ENCODE measurements around the gene KRT85. TPM values are rescaled to one million over a fixed set of nuclear protein-coding genes. Genes with fewer than 3 reads are reported as not detected.
A peak's percentile ranks its signal among the peaks of the same experiment; 100 is the strongest.

The KRT85 gene
- total and polyA plus RNA-seq, 7 experiments from 2014 or later: not detected

DNA sequence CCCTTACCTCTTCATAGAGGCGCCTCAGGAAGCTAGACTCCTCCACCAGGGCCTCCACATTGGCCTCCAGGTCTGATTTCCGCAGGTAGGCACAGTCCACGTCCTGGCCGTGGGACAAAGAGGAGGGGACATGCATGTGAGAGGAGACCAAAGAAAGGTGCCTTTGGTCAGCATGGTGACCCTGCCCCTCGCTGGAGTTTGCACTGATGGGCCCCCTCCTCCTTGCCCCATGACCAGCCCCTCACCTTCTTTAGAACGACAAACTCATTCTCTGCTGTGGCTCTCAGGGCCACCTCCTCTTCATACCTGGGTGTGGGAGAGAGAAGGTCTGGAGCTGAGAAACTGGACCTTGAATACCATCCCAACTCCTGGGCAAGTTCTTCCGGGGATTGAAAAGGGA is 3.2 kb downstream of the KRT85 start:
- intact Hi-C loops (cut with micrococcal nuclease): no loop called here
- Mint-ChIP-seq H3K36me3 (no peaks in the 10 kb centered on the region), H3K9me3 (no peaks in the 10 kb centered on the region), H3K4me1 (peaks cover 5 to 14% (median 9%) of the 10 kb centered on the region in 7 donors), H3K27me3 (peaks cover 0 to 21% (median 7%) of the 10 kb centered on the region in 5 donors), H3K27ac (peak overlapping the region in 1 of 9 donors; percentile 74), H3K4me3 (no peak overlapping the region)
- POLR2A ChIA-PET: no interaction called here
- CTCF ChIA-PET: interaction anchor here (1.5 kb wide), 1 partner anchor 13 kb away, joined by 4 read pairs; no protein-coding TSS in a partner anchor
- peaks cover 4 to 5% of the 10 kb centered on the region in 2 donors for H3K4me1 ChIP-seq (ENCODE audit: control insufficient read depth in 2 of 2, insufficient read depth in 2 of 2, low read length in 2 of 2)
- no peak overlapping the region for H3K27ac ChIP-seq (ENCODE audit: low read depth, low read length)
- DNase-seq (no peak), ATAC-seq (no peak)
- H3K36me3 ChIP-seq (ENCODE audit: control insufficient read depth in 2 of 3, insufficient read depth in 3 of 3, low read length in 3 of 3): no peaks in the 10 kb centered on the region
- no peaks in the 10 kb centered on the region for H3K27me3 ChIP-seq (ENCODE audit: control insufficient read depth in 2 of 2, insufficient read depth in 2 of 2, low read length in 2 of 2)
- H3K4me3 ChIP-seq (ENCODE audit: low read length): no peak overlapping the region
- no peaks in the 10 kb centered on the region for H3K9me3 ChIP-seq (ENCODE audit: control insufficient read depth in 2 of 3, low read length in 3 of 3)

DNA sequence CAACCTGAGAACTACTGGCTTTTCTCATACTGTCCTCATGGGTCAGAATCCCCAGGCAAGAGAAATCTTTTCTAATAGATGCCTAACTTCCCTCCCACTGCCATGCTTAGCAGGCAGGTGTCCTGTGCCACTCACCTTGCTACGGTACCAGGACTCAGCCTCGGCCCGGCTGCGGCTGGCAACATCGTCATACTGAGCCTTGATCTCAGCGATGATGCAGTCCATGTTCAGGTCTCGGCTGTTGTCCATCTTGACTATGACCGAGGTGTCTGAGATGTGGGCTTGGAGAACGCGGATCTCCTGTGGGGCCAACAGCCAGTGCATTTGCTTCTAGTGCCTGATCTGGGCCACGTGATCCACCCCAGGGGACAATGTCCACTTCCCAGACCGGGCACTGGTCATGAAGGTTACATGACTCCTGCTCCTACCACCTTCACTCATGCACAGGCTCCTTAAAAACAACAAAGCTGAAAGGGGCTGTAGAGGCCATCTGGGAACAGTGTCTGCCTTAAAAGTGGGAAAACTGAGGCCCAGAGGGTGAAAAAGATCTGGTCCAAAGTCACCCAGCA is 4.1 kb downstream of the KRT85 start:
- intact Hi-C loops (cut with micrococcal nuclease): no loop called here
- peak overlapping the region in 1 of 9 donors; percentile 65 for H3K27ac Mint-ChIP-seq
- DNase-seq (no peak), ATAC-seq (no peak)
- Histone ChIP-seq H3K4me3 (ENCODE audit: low read length) (no peak overlapping the region), H3K27ac (ENCODE audit: low read depth, low read length) (no peak overlapping the region), H3K27me3 (ENCODE audit: control insufficient read depth in 2 of 2, insufficient read depth in 2 of 2, low read length in 2 of 2) (no peaks in the 10 kb centered on the region), H3K4me1 (ENCODE audit: control insufficient read depth in 2 of 2, insufficient read depth in 2 of 2, low read length in 2 of 2) (peaks cover 12 to 13% of the 10 kb centered on the region in 2 donors), H3K9me3 (ENCODE audit: control insufficient read depth in 2 of 3, low read length in 3 of 3) (no peaks in the 10 kb centered on the region), H3K36me3 (ENCODE audit: control insufficient read depth in 2 of 3, insufficient read depth in 3 of 3, low read length in 3 of 3) (no peaks in the 10 kb centered on the region)
- CTCF ChIA-PET: interaction anchor here (1.5 kb wide), 1 partner anchor 12 kb away, joined by 4 read pairs; no protein-coding TSS in a partner anchor
- H3K27me3 Mint-ChIP-seq: peaks cover 0 to 16% (median 5%) of the 10 kb centered on the region in 5 donors
- H3K36me3 Mint-ChIP-seq: no peaks in the 10 kb centered on the region
- POLR2A ChIA-PET: no interaction called here
- no peaks in the 10 kb centered on the region for H3K9me3 Mint-ChIP-seq
- peaks cover 13 to 22% (median 17%) of the 10 kb centered on the region in 7 donors for H3K4me1 Mint-ChIP-seq
- no peak overlapping the region for H3K4me3 Mint-ChIP-seq

DNA sequence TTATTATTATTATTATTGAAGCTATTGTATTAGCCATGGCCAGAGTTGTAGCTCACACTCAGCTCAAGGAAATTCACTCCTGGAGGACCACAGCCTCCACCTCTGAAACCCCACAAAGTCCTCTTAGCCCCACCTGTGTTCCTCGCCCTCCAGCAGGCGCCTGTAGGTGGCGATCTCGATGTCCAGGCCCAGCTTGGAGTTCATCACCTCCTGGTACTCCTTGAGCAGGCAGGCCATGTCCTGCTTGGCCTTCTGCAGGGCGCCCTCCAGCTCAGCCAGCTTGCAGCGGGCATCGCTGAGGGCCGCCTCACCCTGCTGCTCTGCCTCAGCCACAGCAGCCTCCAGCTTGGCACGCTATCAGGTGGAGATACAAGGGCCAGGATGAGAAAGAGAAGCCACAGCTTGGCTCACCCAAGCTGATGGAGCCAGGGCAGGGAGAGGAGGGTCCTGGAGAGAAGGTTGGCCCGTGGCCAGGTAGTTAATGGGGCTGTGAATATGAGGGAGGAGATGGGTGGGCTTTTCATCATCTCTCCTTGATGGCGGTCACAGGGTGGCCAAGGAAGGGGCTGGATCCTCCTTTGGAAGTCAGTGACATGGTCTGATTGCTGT is 5.1 kb downstream of the KRT85 start:
- H3K4me3 Mint-ChIP-seq: no peak overlapping the region
- intact Hi-C loops (cut with micrococcal nuclease): no loop called here
- H3K4me1 ChIP-seq (ENCODE audit: control insufficient read depth in 2 of 2, insufficient read depth in 2 of 2, low read length in 2 of 2): peaks cover 14 to 16% of the 10 kb centered on the region in 2 donors
- no peaks in the 10 kb centered on the region for H3K36me3 Mint-ChIP-seq
- H3K27me3 Mint-ChIP-seq: peaks cover 0 to 16% (median 2%) of the 10 kb centered on the region in 5 donors
- H3K27ac ChIP-seq (ENCODE audit: low read depth, low read length): no peak overlapping the region
- ChIA-PET CTCF (interaction anchor here (0.8 to 1.4 kb wide), 2 partner anchors 10 to 11 kb away, joined by 3 to 10 read pairs; no protein-coding TSS in a partner anchor), POLR2A (interaction anchor here (1.4 kb wide), 1 partner anchor 11 kb away, joined by 4 read pairs; no protein-coding TSS in a partner anchor)
- no peak overlapping the region for H3K4me3 ChIP-seq (ENCODE audit: low read length)
- no peaks in the 10 kb centered on the region for H3K27me3 ChIP-seq (ENCODE audit: control insufficient read depth in 2 of 2, insufficient read depth in 2 of 2, low read length in 2 of 2)
- no peaks in the 10 kb centered on the region for H3K9me3 ChIP-seq (ENCODE audit: control insufficient read depth in 2 of 3, low read length in 3 of 3)
- H3K4me1 Mint-ChIP-seq: peaks cover 13 to 29% (median 23%) of the 10 kb centered on the region in 7 donors
- H3K36me3 ChIP-seq (ENCODE audit: control insufficient read depth in 2 of 3, insufficient read depth in 3 of 3, low read length in 3 of 3): no peaks in the 10 kb centered on the region
- DNase-seq: no peak
- H3K9me3 Mint-ChIP-seq: no peaks in the 10 kb centered on the region
- H3K27ac Mint-ChIP-seq: no peak overlapping the region
- no peak for ATAC-seq

DNA sequence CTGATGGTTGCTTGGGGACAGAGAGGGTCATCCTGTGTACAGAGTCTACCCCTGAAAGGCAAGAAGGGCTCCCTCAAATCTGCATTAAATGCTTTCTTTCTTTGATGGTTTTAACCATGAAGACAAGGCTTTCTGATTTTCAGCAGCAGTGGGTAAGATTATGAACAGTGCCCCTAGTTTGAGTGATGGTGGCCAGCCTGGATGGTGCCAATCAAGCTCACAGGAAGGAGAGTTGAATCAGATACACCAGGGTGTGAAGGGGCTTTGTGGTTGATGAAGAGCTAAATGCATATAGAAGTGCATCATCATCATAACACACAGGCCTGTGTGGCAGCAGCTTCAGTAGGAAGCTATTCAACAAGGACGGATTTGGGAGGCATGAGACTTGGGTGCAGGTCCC is 5.7 kb downstream of the KRT85 start:
- H3K27me3 ChIP-seq (ENCODE audit: control insufficient read depth in 2 of 2, insufficient read depth in 2 of 2, low read length in 2 of 2): no peaks in the 10 kb centered on the region
- ATAC-seq (peak; percentile 19), DNase-seq (no peak)
- intact Hi-C loops (cut with micrococcal nuclease): no loop called here
- H3K27ac ChIP-seq (ENCODE audit: low read depth, low read length): no peak overlapping the region
- H3K36me3 ChIP-seq (ENCODE audit: control insufficient read depth in 2 of 3, insufficient read depth in 3 of 3, low read length in 3 of 3): no peaks in the 10 kb centered on the region
- ChIA-PET CTCF (interaction anchor here (0.8 to 1.4 kb wide), 2 partner anchors 10 to 11 kb away, joined by 3 to 10 read pairs; no protein-coding TSS in a partner anchor), POLR2A (interaction anchor here (1.4 kb wide), 1 partner anchor 10 kb away, joined by 4 read pairs; no protein-coding TSS in a partner anchor)
- H3K4me3 ChIP-seq (ENCODE audit: low read length): no peak overlapping the region
- no peaks in the 10 kb centered on the region for H3K9me3 ChIP-seq (ENCODE audit: control insufficient read depth in 2 of 3, low read length in 3 of 3)
- H3K9me3 Mint-ChIP-seq: no peaks in the 10 kb centered on the region
- H3K4me1 Mint-ChIP-seq: peaks cover 13 to 29% (median 23%) of the 10 kb centered on the region in 7 donors
- H3K4me1 ChIP-seq (ENCODE audit: control insufficient read depth in 2 of 2, insufficient read depth in 2 of 2, low read length in 2 of 2): peaks cover 14 to 16% of the 10 kb centered on the region in 2 donors
- no peak overlapping the region for H3K27ac Mint-ChIP-seq
- peaks cover 0 to 15% (median 2%) of the 10 kb centered on the region in 5 donors for H3K27me3 Mint-ChIP-seq
- no peaks in the 10 kb centered on the region for H3K36me3 Mint-ChIP-seq
- H3K4me3 Mint-ChIP-seq: no peak overlapping the region

DNA sequence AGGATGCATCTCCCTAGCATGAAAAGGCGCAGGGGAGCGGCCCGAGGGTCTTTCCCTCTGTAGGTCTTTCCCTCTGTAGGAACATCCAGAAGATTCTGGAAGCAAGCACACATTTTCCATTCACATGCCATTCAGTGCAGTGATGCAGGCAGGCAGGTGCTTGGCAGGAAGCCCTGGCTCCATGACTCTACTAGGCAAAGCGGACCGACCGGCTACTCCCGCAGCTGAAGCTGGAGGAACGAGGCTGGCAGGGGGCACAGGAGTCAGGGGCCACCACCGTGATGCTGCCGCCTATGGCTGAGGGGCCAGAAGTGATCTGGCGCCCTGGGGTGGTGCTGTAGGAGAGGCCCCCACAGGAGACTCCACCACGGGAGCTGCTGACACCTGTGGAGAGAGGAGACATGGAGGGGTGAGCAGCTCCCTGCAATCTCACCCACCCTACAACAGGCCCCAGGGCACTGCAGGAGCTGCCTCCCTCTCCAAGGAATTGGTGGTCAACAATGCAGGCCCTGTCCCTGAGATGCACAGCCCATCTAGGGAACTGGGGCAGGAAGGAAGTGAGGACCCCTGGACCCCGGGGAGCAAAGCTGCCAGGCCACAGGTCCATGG is 6.5 kb downstream of the KRT85 start:
- Mint-ChIP-seq H3K36me3 (no peaks in the 10 kb centered on the region), H3K9me3 (no peaks in the 10 kb centered on the region), H3K27me3 (peaks cover 0 to 13% (median 2%) of the 10 kb centered on the region in 5 donors), H3K27ac (peak overlapping the region in 1 of 9 donors; percentile 57), H3K4me1 (peaks cover 13 to 29% (median 23%) of the 10 kb centered on the region in 7 donors), H3K4me3 (no peak overlapping the region)
- H3K27ac ChIP-seq (ENCODE audit: low read depth, low read length): no peak overlapping the region
- POLR2A ChIA-PET: no interaction called here
- no peak for DNase-seq
- H3K9me3 ChIP-seq (ENCODE audit: control insufficient read depth in 2 of 3, low read length in 3 of 3): no peaks in the 10 kb centered on the region
- peaks cover 14 to 16% of the 10 kb centered on the region in 2 donors for H3K4me1 ChIP-seq (ENCODE audit: control insufficient read depth in 2 of 2, insufficient read depth in 2 of 2, low read length in 2 of 2)
- no peak for ATAC-seq
- no peak overlapping the region for H3K4me3 ChIP-seq (ENCODE audit: low read length)
- H3K27me3 ChIP-seq (ENCODE audit: control insufficient read depth in 2 of 2, insufficient read depth in 2 of 2, low read length in 2 of 2): no peaks in the 10 kb centered on the region
- CTCF ChIA-PET: no interaction called here
- H3K36me3 ChIP-seq (ENCODE audit: control insufficient read depth in 2 of 3, insufficient read depth in 3 of 3, low read length in 3 of 3): no peaks in the 10 kb centered on the region
- intact Hi-C loops (cut with micrococcal nuclease): no loop called here

DNA sequence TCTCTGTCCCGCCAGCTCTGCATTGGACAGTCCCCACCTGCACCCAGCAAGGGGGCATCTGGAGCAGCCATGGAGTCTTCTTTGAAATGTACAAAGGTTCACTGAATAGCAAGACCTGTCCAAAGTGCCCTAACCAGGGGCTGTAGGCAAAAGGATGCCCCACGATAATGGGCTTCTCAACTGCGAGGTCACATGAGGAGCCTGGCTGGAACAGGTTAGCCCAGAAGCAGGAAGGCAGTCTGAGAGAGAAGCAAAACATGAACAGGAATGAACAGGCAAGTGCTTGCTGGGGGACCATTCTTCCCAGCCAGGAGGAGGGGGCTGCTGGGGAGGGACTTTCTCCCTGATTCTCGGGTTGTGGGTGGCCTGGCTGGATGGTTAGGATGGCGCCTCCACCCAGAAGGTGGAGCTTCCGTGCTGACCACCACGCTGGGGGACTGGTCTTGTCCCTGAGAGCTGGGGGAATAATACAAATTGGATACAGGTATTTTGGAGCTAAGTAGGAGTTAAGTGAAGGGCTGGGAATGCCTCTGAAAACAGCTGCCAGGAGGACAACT is 7.1 kb downstream of the KRT85 start:
- intact Hi-C loops (cut with micrococcal nuclease): no loop called here
- Mint-ChIP-seq H3K4me1 (peaks cover 13 to 29% (median 23%) of the 10 kb centered on the region in 7 donors), H3K4me3 (no peak overlapping the region), H3K27ac (peak overlapping the region in 2 of 9 donors; percentile 42 to 57), H3K36me3 (no peaks in the 10 kb centered on the region), H3K9me3 (no peaks in the 10 kb centered on the region), H3K27me3 (peaks cover 0 to 13% (median 2%) of the 10 kb centered on the region in 5 donors)
- DNase-seq (no peak), ATAC-seq (no peak)
- H3K4me3 ChIP-seq (ENCODE audit: low read length): no peak overlapping the region
- ChIA-PET CTCF (interaction anchor here (0.9 to 1.5 kb wide), 2 partner anchors 15 to 525 kb away, joined by 3 read pairs; no protein-coding TSS in a partner anchor), POLR2A (no interaction called here)
- H3K27me3 ChIP-seq (ENCODE audit: control insufficient read depth in 2 of 2, insufficient read depth in 2 of 2, low read length in 2 of 2): no peaks in the 10 kb centered on the region
- H3K4me1 ChIP-seq (ENCODE audit: control insufficient read depth in 2 of 2, insufficient read depth in 2 of 2, low read length in 2 of 2): peaks cover 14 to 16% of the 10 kb centered on the region in 2 donors
- H3K36me3 ChIP-seq (ENCODE audit: control insufficient read depth in 2 of 3, insufficient read depth in 3 of 3, low read length in 3 of 3): no peaks in the 10 kb centered on the region
- H3K9me3 ChIP-seq (ENCODE audit: control insufficient read depth in 2 of 3, low read length in 3 of 3): no peaks in the 10 kb centered on the region
- H3K27ac ChIP-seq (ENCODE audit: low read depth, low read length): no peak overlapping the region
